Activated CD8-positive, alpha-beta T cell treated with anti-CD3 and anti-CD28 coated beads, Interleukin-2, amount 10 ng/mL, durations not matched to agents 7 days and 5 days (primary cell): Measurements from ENCODE around the gene ERI3. TPM values are rescaled to one million over a fixed set of nuclear protein-coding genes. Genes with fewer than 3 reads are reported as not detected.

Experiments
- ATAC-seq: fragments of 150-1000 bp; cut with Tn5 transposase; one replicate; pipeline ENCODE4 v1.10.0; 2021; ENCODE audit warnings: moderate library complexity
- CTCF ChIA-PET: fragments of 350-600 bp; sonication (Branson Sonifier 250); formaldehyde crosslinking; loops from one replicate; lab custom pipeline; 2021; ENCODE audit warnings: antibody characterized with exemption; lab: Charles Lee
- POLR2A ChIA-PET: fragments of 350-600 bp; sonication (Branson Sonifier 250); formaldehyde crosslinking; loops from one replicate; lab custom pipeline; 2021; ENCODE audit warnings: antibody characterized with exemption; lab: Charles Lee
- DNase-seq: peaks from one replicate; pipeline ENCODE4 v3.0.0-alpha.2; 2020
- H3K27ac Mint-ChIP-seq: one replicate; pipeline ENCODE4 v1.8.0; 2021; ENCODE audit warnings: mild to moderate bottlenecking, mixed read lengths
- H3K27me3 Mint-ChIP-seq: one replicate; pipeline ENCODE4 v1.8.0; 2021; ENCODE audit warnings: low read depth, mixed read lengths
- H3K36me3 Mint-ChIP-seq: one replicate; pipeline ENCODE4 v1.8.0; 2021; ENCODE audit warnings: low read depth, mixed read lengths
- H3K4me1 Mint-ChIP-seq: one replicate; pipeline ENCODE4 v1.8.0; 2021; ENCODE audit warnings: low read depth, mixed read lengths
- H3K4me3 Mint-ChIP-seq: one replicate; pipeline ENCODE4 v1.8.0; 2021; ENCODE audit warnings: mild to moderate bottlenecking, mixed read lengths
- H3K9me3 Mint-ChIP-seq: one replicate; pipeline ENCODE4 v1.8.0; 2022; ENCODE audit warnings: mixed read lengths; ENCODE audit not compliant: insufficient read depth
- total RNA-seq, 2 experiments: library from RNA; stranded (reverse); gene quantifications; one replicate each; pipeline ENCODE4 v1.2.3, GENCODE V29; 2021

Gene ERI3
- total RNA-seq, 2 experiments from 2014 or later = 33.1 to 33.2 TPM

- Mint-ChIP-seq H3K4me1 (no peaks in the 10 kb centered on the region), H3K9me3 (no peaks in the 10 kb centered on the region), H3K27ac (peak overlapping the region; percentile 7), H3K36me3 (no peaks in the 10 kb centered on the region), H3K27me3 (no peaks in the 10 kb centered on the region), H3K4me3 (no peak overlapping the region)
- ChIA-PET POLR2A (no interaction called here), CTCF (no interaction called here)
- DNase-seq (no peak), ATAC-seq (no peak)
Observed at GRCh38 chr1:44251486-44251885, 103.6 kb downstream of the ERI3 start.

- no peak for ATAC-seq
- ChIA-PET CTCF (interaction anchor here (1.5 kb wide), 1 partner anchor 11 kb away, joined by 5 read pairs; no protein-coding TSS in a partner anchor), POLR2A (no interaction called here)
- no peak overlapping the region for H3K4me3 Mint-ChIP-seq
- H3K36me3 Mint-ChIP-seq = no peaks in the 10 kb centered on the region
- no peaks in the 10 kb centered on the region for H3K4me1 Mint-ChIP-seq
- no peak for DNase-seq
- H3K27ac Mint-ChIP-seq = no peak overlapping the region
- no peaks in the 10 kb centered on the region for H3K27me3 Mint-ChIP-seq
- no peaks in the 10 kb centered on the region for H3K9me3 Mint-ChIP-seq
Observed at GRCh38 chr1:44250068-44250781, 104.8 kb downstream of the ERI3 start.

GRCh38 chr1:44249543-44249942, 105.5 kb downstream of the ERI3 start:
- POLR2A ChIA-PET = no interaction called here
- Mint-ChIP-seq H3K9me3 (no peaks in the 10 kb centered on the region), H3K4me1 (no peaks in the 10 kb centered on the region), H3K4me3 (no peak overlapping the region), H3K27me3 (no peaks in the 10 kb centered on the region), H3K27ac (no peak overlapping the region), H3K36me3 (no peaks in the 10 kb centered on the region)
- no peak for ATAC-seq
- CTCF ChIA-PET = interaction anchor here (1.5 kb wide), 1 partner anchor 11 kb away, joined by 5 read pairs; no protein-coding TSS in a partner anchor
- no peak for DNase-seq

- H3K4me3 Mint-ChIP-seq = no peak overlapping the region
- no peaks in the 10 kb centered on the region for H3K36me3 Mint-ChIP-seq
- no peak overlapping the region for H3K27ac Mint-ChIP-seq
- no peak for ATAC-seq
- CTCF ChIA-PET = interaction anchor here (1.4 kb wide), 1 partner anchor 9 kb away, joined by 3 read pairs; no protein-coding TSS in a partner anchor
- POLR2A ChIA-PET = no interaction called here
- no peaks in the 10 kb centered on the region for H3K27me3 Mint-ChIP-seq
- DNase-seq = no peak
- no peaks in the 10 kb centered on the region for H3K9me3 Mint-ChIP-seq
- H3K4me1 Mint-ChIP-seq = no peaks in the 10 kb centered on the region
Observed at GRCh38 chr1:44246806-44247205, 108.3 kb downstream of the ERI3 start.

GRCh38 chr1:44244986-44245385, 110.1 kb downstream of the ERI3 start:
- Mint-ChIP-seq H3K27me3 (no peaks in the 10 kb centered on the region), H3K36me3 (no peaks in the 10 kb centered on the region), H3K9me3 (no peaks in the 10 kb centered on the region), H3K4me3 (no peak overlapping the region), H3K27ac (no peak overlapping the region), H3K4me1 (no peaks in the 10 kb centered on the region)
- ATAC-seq = no peak
- ChIA-PET POLR2A (no interaction called here), CTCF (no interaction called here)
- DNase-seq = no peak

- no peak overlapping the region for H3K27ac Mint-ChIP-seq
Observed at GRCh38 chr1:44243782-44244495, 111.1 kb downstream of the ERI3 start.

GRCh38 chr1:44242746-44243145, 112.3 kb downstream of the ERI3 start:
- ChIA-PET POLR2A (no interaction called here), CTCF (no interaction called here)
- ATAC-seq (no peak), DNase-seq (no peak)
- no peak overlapping the region for H3K27ac Mint-ChIP-seq
- H3K27me3 Mint-ChIP-seq = no peaks in the 10 kb centered on the region
- no peaks in the 10 kb centered on the region for H3K36me3 Mint-ChIP-seq
- peaks cover 5% of the 10 kb centered on the region for H3K4me1 Mint-ChIP-seq
- H3K9me3 Mint-ChIP-seq = no peaks in the 10 kb centered on the region
- no peak overlapping the region for H3K4me3 Mint-ChIP-seq

More at GRCh38 chr1:44243782-44244495, 111.1 kb downstream of the ERI3 start:
- Mint-ChIP-seq H3K4me3 (no peak overlapping the region), H3K36me3 (no peaks in the 10 kb centered on the region), H3K9me3 (no peaks in the 10 kb centered on the region), H3K4me1 (no peaks in the 10 kb centered on the region), H3K27me3 (no peaks in the 10 kb centered on the region)
- CTCF ChIA-PET = no interaction called here
- ATAC-seq = no peak
- DNase-seq = no peak
- POLR2A ChIA-PET = no interaction called here

- peaks cover 5% of the 10 kb centered on the region for H3K4me1 Mint-ChIP-seq
- no peak for ATAC-seq
- CTCF ChIA-PET = interaction anchor here (1.0 to 1.3 kb wide), 2 partner anchors 16 to 24 kb away, joined by 3 to 4 read pairs; no protein-coding TSS in a partner anchor
- H3K27me3 Mint-ChIP-seq = no peaks in the 10 kb centered on the region
- DNase-seq = no peak
- H3K36me3 Mint-ChIP-seq = no peaks in the 10 kb centered on the region
- POLR2A ChIA-PET = no interaction called here
- H3K4me3 Mint-ChIP-seq = no peak overlapping the region
- peak overlapping the region; percentile 11 for H3K27ac Mint-ChIP-seq
- no peaks in the 10 kb centered on the region for H3K9me3 Mint-ChIP-seq
Observed at GRCh38 chr1:44240802-44241671, 114.0 kb downstream of the ERI3 start.

- ATAC-seq (no peak), DNase-seq (no peak)
- POLR2A ChIA-PET = no interaction called here
Observed at GRCh38 chr1:44239961-44240371, 115.1 kb downstream of the ERI3 start.

GRCh38 chr1:44239331-44239960, 115.6 kb downstream of the ERI3 start:
- Mint-ChIP-seq H3K9me3 (no peaks in the 10 kb centered on the region), H3K4me3 (no peak overlapping the region), H3K27ac (no peak overlapping the region), H3K36me3 (no peaks in the 10 kb centered on the region), H3K27me3 (no peaks in the 10 kb centered on the region), H3K4me1 (peaks cover 5% of the 10 kb centered on the region)
- ATAC-seq = no peak
- ChIA-PET POLR2A (no interaction called here), CTCF (interaction anchor here (0.7 to 3.0 kb wide), 6 partner anchors 11 to 27 kb away, joined by 3 to 25 read pairs (median 8); partner anchors contain the start of gene DMAP1)
- no peak for DNase-seq

More at GRCh38 chr1:44239961-44240371, 115.1 kb downstream of the ERI3 start:
- Mint-ChIP-seq H3K4me1 (peaks cover 5% of the 10 kb centered on the region), H3K9me3 (no peaks in the 10 kb centered on the region), H3K4me3 (no peak overlapping the region), H3K36me3 (no peaks in the 10 kb centered on the region), H3K27ac (no peak overlapping the region), H3K27me3 (no peaks in the 10 kb centered on the region)
- CTCF ChIA-PET = interaction anchor here (1.0 to 2.9 kb wide), 3 partner anchors 15 to 27 kb away, joined by 3 to 11 read pairs (median 4); partner anchors contain the start of gene DMAP1

GRCh38 chr1:44238660-44239059, 116.4 kb downstream of the ERI3 start:
- no peak overlapping the region for H3K4me3 Mint-ChIP-seq
- no peak overlapping the region for H3K27ac Mint-ChIP-seq
- no peaks in the 10 kb centered on the region for H3K36me3 Mint-ChIP-seq
- no peaks in the 10 kb centered on the region for H3K27me3 Mint-ChIP-seq
- H3K9me3 Mint-ChIP-seq = no peaks in the 10 kb centered on the region
- H3K4me1 Mint-ChIP-seq = peaks cover 5% of the 10 kb centered on the region
- ATAC-seq (no peak), DNase-seq (no peak)
- ChIA-PET CTCF (interaction anchor here (0.7 to 3.0 kb wide), 7 partner anchors 8 to 60 kb away, joined by 3 to 25 read pairs (median 5); partner anchors contain the start of gene DMAP1), POLR2A (interaction anchor here (0.9 kb wide), 1 partner anchor 14 kb away, joined by 4 read pairs; no protein-coding TSS in a partner anchor)
